Liver (tissue), 9 donors: ENCODE results near the gene ARHGAP8. TPM values are rescaled to one million over a fixed set of nuclear protein-coding genes. Genes with fewer than 3 reads are reported as not detected.

Source experiments
- DNase-seq: peaks from one replicate; pipeline ENCODE4 v3.0.0-alpha.2; 2017; ENCODE audit warnings: low spot score
- H3K27ac ChIP-seq, 2 donors: one replicate each; pipeline ENCODE4 v1.7.0; 2013; ENCODE audit warnings: inconsistent platforms in 2 of 2, low read length in 2 of 2, control low read depth in 1 of 2, low read depth in 1 of 2, mild to moderate bottlenecking in 1 of 2
- H3K27me3 ChIP-seq, 4 donors: one replicate each; pipeline versions ENCODE4 v1.6.1 to v1.7.0; 2013; ENCODE audit warnings: low read length in 3 of 4, inconsistent platforms in 1 of 4, mild to moderate bottlenecking in 1 of 4, moderate library complexity in 1 of 4; ENCODE audit not compliant: control insufficient read depth in 4 of 4, insufficient read depth in 4 of 4
- H3K36me3 ChIP-seq, 4 donors: one replicate each; pipeline versions ENCODE4 v1.6.1 to v1.7.0; 2013; ENCODE audit warnings: low read length in 3 of 4, mild to moderate bottlenecking in 3 of 4, low read depth in 1 of 4, moderate library complexity in 1 of 4; ENCODE audit not compliant: control insufficient read depth in 4 of 4, insufficient read depth in 3 of 4
- H3K4me1 ChIP-seq, 4 donors: one replicate each; pipeline versions ENCODE4 v1.6.1 to v1.7.0; 2013; ENCODE audit warnings: low read length in 3 of 4, mild to moderate bottlenecking in 3 of 4, moderate library complexity in 1 of 4; ENCODE audit not compliant: control insufficient read depth in 4 of 4, insufficient read depth in 4 of 4
- H3K4me3 ChIP-seq, 3 donors: one replicate each; pipeline versions ENCODE4 v1.6.1 to v1.7.0; 2013; ENCODE audit warnings: low read length in 3 of 3, control low read depth in 1 of 3, low read depth in 1 of 3, mild to moderate bottlenecking in 1 of 3
- H3K9ac ChIP-seq, 2 donors: one replicate each; pipeline ENCODE4 v1.7.0; 2013; ENCODE audit warnings: low read length in 2 of 2, mild to moderate bottlenecking in 2 of 2, moderate library complexity in 2 of 2, control low read depth in 1 of 2, low read depth in 1 of 2
- H3K9me3 ChIP-seq, 4 donors: one replicate each; pipeline versions ENCODE4 v1.6.1 to v1.7.0; 2013; ENCODE audit warnings: low read length in 3 of 4; ENCODE audit not compliant: control insufficient read depth in 4 of 4
- EGR1 ChIP-seq, 2 donors: IDR thresholded peaks; 2 replicates each; pipeline ENCODE4 v1.6.1; 2016 to 2018; ENCODE audit warnings: antibody characterized with exemption in 2 of 2, low read depth in 2 of 2
- FOXA1 ChIP-seq: IDR thresholded peaks from 2 replicates; pipeline ENCODE4 v1.6.1; 2016; ENCODE audit warnings: antibody characterized with exemption
- GABPA ChIP-seq, 2 donors: IDR thresholded peaks in 1 of 2; conservative IDR thresholded peaks in 1 of 2; 2 replicates each; pipeline ENCODE4 v1.6.1; 2016; ENCODE audit warnings: antibody characterized with exemption in 2 of 2, mild to moderate bottlenecking in 1 of 2, moderate library complexity in 1 of 2
- JUND ChIP-seq, 2 donors: IDR thresholded peaks; 2 replicates each; pipeline ENCODE4 v1.6.1; 2016; ENCODE audit warnings: antibody characterized with exemption in 2 of 2
- NR2F2 ChIP-seq: IDR thresholded peaks from 2 replicates; pipeline ENCODE4 v1.6.1; 2016; ENCODE audit warnings: antibody characterized with exemption
- WGBS: extraction: QIAGEN DNeasy Blood & Tissue Kit; methylation state at CpG from one replicate; pipeline ENCODE4 v1.1.7; 2013; 5-methylcytosine and 5-hydroxymethylcytosine counted together
- polyA plus RNA-seq, 2 donors: library from polyadenylated mRNA; stranded (reverse) in 1 of 2; unstranded in 1 of 2; fragments of 200-250 nt in 1 of 2; fragments of >200 nt in 1 of 2; fragmentation: Nextera tagmentation in 1 of 2; extraction: Ambion mirVana in 1 of 2; gene quantifications; one replicate each; pipeline versions ENCODE4 v1.2.1 to v1.2.3, GENCODE V29; 2013 to 2015
- total RNA-seq, 2 donors: library from RNA; depleted of rRNA; stranded (reverse); fragments of >200 nt; gene quantifications; one replicate each; pipeline ENCODE4 v1.2.3, GENCODE V29; 2014
- TF ChIP-seq, protein P1 (sequence below): IDR thresholded peaks from 2 replicates; pipeline ENCODE4 v1.6.1; 2016; ENCODE audit warnings: antibody characterized with exemption
- donor health status: healthy.
- donor health status: healthy.
- donor health status: healthy.
- donor health status: healthy.
- donor health status: healthy.

ARHGAP8 gene
- total and polyA plus RNA-seq, 4 donors, result 0.58 to 1.8 (median 1.1) TPM

DNA sequence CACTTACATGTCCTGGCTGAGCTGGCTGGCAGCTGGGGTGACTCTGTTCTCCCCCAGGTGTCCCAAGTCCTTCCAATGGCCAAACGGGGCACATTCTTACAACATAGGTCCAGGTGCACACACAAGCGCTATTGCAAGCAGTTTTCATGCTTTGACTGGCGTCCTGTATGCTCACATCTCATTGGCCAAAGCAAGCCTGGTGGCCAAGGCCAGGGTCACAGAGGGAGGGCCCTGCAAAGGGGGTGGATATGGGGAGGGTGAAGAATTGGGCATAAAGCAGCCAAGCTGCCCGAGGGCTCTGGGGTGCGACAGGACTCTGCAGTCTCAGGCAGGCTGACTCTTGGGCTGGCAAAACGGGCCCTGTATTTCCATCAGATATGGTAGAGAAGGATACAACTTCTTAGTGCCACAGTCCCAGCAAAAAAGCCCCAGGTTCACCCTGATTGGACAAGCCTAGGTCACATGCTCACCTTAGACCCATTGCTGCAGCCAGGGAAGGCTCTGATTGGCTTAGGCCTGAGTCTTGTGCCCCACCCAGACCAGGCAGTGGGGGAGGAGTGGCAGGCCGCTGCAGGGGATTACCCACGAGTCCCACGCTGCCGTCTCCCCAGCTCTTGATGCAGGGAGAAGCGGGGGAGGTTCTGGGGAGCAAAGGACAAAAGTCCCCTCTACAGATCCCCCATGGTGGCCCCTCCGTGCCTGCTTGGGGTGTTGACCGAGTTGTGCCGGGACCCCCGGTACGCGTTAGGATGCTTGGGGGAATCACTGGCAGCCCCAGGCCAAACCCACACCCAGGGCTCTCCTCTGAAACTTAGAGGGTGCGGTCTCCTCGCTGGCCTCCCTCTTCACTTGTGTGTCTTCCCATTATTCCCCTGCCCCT is 110.8 kb downstream of the ARHGAP8 start:
- Histone ChIP-seq H3K4me3 (no peak overlapping the region), H3K36me3 (no peaks in the 10 kb centered on the region), H3K9me3 (no peaks in the 10 kb centered on the region), H3K27ac (no peak overlapping the region), H3K4me1 (no peaks in the 10 kb centered on the region), H3K27me3 (no peaks in the 10 kb centered on the region), H3K9ac (no peak overlapping the region)
- DNase-seq, result no peak
- WGBS, result 87% methylated on average over 19 of the region's 19 CpGs
- TF ChIP-seq JUND (IDR thresholded peaks at IDR 0.05), result no peak
- no peak for TF ChIP-seq FOXA1
- TF ChIP-seq, protein P1, sequence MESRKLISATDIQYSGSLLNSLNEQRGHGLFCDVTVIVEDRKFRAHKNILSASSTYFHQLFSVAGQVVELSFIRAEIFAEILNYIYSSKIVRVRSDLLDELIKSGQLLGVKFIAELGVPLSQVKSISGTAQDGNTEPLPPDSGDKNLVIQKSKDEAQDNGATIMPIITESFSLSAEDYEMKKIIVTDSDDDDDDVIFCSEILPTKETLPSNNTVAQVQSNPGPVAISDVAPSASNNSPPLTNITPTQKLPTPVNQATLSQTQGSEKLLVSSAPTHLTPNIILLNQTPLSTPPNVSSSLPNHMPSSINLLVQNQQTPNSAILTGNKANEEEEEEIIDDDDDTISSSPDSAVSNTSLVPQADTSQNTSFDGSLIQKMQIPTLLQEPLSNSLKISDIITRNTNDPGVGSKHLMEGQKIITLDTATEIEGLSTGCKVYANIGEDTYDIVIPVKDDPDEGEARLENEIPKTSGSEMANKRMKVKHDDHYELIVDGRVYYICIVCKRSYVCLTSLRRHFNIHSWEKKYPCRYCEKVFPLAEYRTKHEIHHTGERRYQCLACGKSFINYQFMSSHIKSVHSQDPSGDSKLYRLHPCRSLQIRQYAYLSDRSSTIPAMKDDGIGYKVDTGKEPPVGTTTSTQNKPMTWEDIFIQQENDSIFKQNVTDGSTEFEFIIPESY, result no peak
- TF ChIP-seq NR2F2, result no peak
- TF ChIP-seq GABPA (IDR thresholded peaks at IDR 0.05 in 1 of 2, conservative IDR thresholded peaks at IDR 0.05 in 1 of 2), result no peak
- TF ChIP-seq EGR1 (IDR thresholded peaks at IDR 0.05; ENCODE audit: low read depth in 2 of 2), result no peak

DNA sequence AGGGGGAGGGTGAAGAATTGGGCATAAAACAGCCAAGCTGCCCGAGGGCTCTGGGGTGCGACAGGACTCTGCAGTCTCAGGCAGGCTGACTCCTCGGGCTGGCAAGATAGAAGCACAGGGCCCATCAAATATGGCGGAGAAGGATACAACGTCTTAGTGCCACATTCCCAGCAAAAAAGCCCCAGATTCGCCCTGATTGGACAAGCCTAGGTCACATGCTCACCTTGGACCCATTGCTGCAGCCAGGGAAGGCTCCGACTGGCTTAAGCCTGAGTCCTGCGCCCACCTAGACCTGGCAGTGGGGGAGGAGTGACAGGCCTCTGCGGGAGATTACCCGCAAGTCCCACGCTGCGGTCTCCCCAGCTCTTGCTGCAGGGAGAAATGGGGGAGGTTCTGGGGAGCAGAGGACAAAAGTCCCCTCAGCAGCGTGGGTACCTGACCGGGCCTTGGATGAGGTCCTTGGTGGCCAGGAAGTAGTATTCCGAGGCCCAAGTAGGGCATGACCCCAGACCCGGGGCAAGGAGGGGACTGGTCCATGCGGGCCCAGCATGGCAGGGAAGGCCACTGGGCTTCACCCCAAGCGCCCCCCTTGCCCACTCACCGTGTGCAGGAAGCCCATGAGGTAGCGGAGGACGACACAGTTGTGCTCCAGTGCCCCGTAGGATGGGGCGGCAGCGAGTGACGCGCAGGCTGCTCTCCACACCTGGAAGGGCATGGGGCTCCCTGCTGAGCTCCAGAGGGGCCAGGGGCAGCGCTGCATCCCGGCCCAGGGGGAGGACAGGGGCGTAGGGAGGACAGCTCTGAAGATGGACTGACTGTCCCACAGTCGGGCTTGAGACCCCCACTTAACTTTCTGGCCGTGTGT is 113.0 kb downstream of the ARHGAP8 start:
- WGBS, result 87% methylated on average over 31 of the region's 31 CpGs

DNA sequence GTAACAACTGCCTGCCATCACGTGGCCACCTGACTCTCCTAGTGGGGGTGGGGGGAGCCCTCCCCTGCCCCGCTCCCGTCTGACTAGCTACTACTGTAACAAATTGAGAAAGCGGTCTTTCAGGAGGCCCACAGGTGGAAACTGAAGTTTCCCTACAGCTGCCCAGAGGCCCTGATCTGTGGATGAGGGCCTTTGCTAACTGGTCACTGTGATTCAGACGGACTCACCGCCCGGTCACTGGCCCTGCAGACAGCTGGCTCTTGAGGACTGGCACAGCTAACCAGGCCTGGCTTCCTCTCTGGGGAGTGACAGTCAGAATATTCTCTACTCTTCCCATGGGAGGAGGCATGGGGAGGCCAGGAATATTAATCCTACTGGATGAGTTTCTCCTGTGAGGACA is 116.8 kb downstream of the ARHGAP8 start:
- TF ChIP-seq, protein P1, result no peak
- 86% methylated on average over 7 of the region's 7 CpGs for WGBS
- no peak for DNase-seq
- Histone ChIP-seq H3K36me3 (no peaks in the 10 kb centered on the region), H3K4me3 (no peak overlapping the region), H3K27ac (no peak overlapping the region), H3K9me3 (peaks cover 0 to 8% (median 2%) of the 10 kb centered on the region in 4 donors), H3K4me1 (no peaks in the 10 kb centered on the region), H3K27me3 (peaks cover 0 to 2% (median 0%) of the 10 kb centered on the region in 4 donors), H3K9ac (no peak overlapping the region)

More for the DNA sequence above, 113.0 kb downstream of the ARHGAP8 start:
- Histone ChIP-seq H3K27ac (no peak overlapping the region), H3K9me3 (no peaks in the 10 kb centered on the region), H3K27me3 (no peaks in the 10 kb centered on the region), H3K4me3 (no peak overlapping the region), H3K9ac (no peak overlapping the region), H3K4me1 (no peaks in the 10 kb centered on the region), H3K36me3 (no peaks in the 10 kb centered on the region)
- TF ChIP-seq GABPA (IDR thresholded peaks at IDR 0.05 in 1 of 2, conservative IDR thresholded peaks at IDR 0.05 in 1 of 2), result no peak
- DNase-seq, result no peak
